OCI-LY3 (cell line): ENCODE results near the gene DAZAP1.

Source experiments
- EZH2phosphoT487 ChIP-seq: fragments of 200-600 bp; shearing (Covaris generic); IDR thresholded peaks from 2 replicates; pipeline ENCODE4 v1.6.1; 2018; ENCODE audit warnings: antibody characterized with exemption, mixed run types, low read depth
- TF ChIP-seq, protein P1 (sequence below): fragments of 200-600, 300-600 bp; sonication (generic); IDR thresholded peaks from 2 replicates; pipeline ENCODE4 v1.5.1; 2014; ENCODE audit warnings: antibody characterized with exemption, low read length, low read depth

DNA sequence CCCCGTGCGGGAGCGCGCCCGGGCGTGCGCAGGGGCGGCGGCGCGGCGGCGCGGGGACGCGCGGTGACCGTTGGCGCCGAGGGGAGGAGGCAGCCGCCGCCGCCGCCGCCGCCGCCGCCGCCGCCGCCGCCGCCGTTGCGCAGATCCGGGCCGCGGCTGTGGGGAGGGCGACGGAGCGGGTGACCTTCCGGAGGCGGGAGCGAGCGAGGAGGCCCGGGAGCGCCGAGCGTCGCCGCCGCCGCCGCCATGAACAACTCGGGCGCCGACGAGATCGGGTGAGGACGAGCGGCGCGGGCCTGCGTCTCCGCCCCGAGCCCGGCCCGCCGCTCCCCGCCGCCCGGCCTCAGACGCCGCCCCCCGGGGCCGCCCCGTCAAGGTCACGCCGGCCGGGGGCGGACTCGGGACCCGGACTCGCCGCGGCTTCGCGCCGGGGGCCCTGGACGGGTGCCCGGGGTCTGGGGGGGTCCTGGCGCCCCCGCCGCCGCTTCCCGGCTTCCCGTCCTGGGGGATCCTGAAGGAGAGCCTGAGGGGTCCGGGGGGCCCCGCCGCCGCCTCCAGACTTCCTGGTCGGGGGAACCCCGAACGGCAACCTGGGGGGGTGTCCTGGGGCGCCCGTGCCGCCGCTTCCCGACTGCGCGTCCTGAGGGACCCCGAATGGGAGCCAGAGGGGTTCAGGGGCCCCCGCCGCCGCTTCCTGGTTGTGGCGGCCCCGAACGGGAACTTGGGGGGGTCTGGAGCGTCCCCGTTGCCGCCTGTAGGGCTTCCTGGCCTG, at the start of gene DAZAP1:
- TF ChIP-seq, protein P1, sequence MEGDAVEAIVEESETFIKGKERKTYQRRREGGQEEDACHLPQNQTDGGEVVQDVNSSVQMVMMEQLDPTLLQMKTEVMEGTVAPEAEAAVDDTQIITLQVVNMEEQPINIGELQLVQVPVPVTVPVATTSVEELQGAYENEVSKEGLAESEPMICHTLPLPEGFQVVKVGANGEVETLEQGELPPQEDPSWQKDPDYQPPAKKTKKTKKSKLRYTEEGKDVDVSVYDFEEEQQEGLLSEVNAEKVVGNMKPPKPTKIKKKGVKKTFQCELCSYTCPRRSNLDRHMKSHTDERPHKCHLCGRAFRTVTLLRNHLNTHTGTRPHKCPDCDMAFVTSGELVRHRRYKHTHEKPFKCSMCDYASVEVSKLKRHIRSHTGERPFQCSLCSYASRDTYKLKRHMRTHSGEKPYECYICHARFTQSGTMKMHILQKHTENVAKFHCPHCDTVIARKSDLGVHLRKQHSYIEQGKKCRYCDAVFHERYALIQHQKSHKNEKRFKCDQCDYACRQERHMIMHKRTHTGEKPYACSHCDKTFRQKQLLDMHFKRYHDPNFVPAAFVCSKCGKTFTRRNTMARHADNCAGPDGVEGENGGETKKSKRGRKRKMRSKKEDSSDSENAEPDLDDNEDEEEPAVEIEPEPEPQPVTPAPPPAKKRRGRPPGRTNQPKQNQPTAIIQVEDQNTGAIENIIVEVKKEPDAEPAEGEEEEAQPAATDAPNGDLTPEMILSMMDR: no peak
- no peak for TF ChIP-seq EZH2phosphoT487
